PC-3 (cell line): ENCODE results near the gene ANKLE1. TPM values are rescaled to one million over a fixed set of nuclear protein-coding genes. Genes with fewer than 3 reads are reported as not detected.
A peak's percentile ranks its signal among the peaks of the same experiment; 100 is the strongest.

ENCODE experiments used
- ATAC-seq: fragments of 200-7000 bp; cut with Tn5 transposase; 2 replicates; pipeline ENCODE4 v1.9.1; 2020; ENCODE audit warnings: mild to moderate bottlenecking, moderate library complexity
- BruUV-seq: library from RNA; stranded (reverse); fragments of 400-500 nt; replicated peaks from 2 replicates; lab custom pipeline; 2021; lab: Mats Ljungman, UMichigan
- CTCF ChIA-PET: fragments of 300-600 bp; sonication (Branson Sonifier 250); formaldehyde crosslinking; loops from one replicate; lab custom pipeline; 2022; ENCODE audit warnings: antibody characterized with exemption; lab: Charles Lee
- POLR2A ChIA-PET: fragments of 300-600 bp; sonication (Branson Sonifier 250); formaldehyde crosslinking; loops from one replicate; lab custom pipeline; 2022; ENCODE audit warnings: antibody characterized with exemption; ENCODE audit not compliant: unreplicated experiment; lab: Charles Lee
- DNase-seq: peaks from one replicate; pipeline ENCODE4 v3.0.0-alpha.2; 2015
- H2AFZ ChIP-seq: fragments of 300-600 bp; sonication (generic); 2 replicates; pipeline ENCODE4 v1.6.0; 2016; ENCODE audit warnings: antibody characterized with exemption, low read length
- H3F3A ChIP-seq: fragments of 300-600 bp; sonication (generic); one replicate; pipeline ENCODE4 v1.6.0; 2017; ENCODE audit warnings: antibody characterized with exemption, low read length, control low read depth, mild to moderate bottlenecking; ENCODE audit not compliant: unreplicated experiment
- H3K27ac ChIP-seq: fragments of 300-600 bp; sonication (generic); 2 replicates; pipeline ENCODE4 v1.5.1; 2016; ENCODE audit warnings: mild to moderate bottlenecking, low read length
- H3K27me3 ChIP-seq: fragments of 300-600 bp; sonication (generic); 2 replicates; pipeline ENCODE4 v1.6.1; 2016; ENCODE audit warnings: low read length, mixed read lengths
- H3K36me3 ChIP-seq: fragments of 300-600 bp; sonication (generic); 2 replicates; pipeline ENCODE4 v1.6.1; 2016; ENCODE audit warnings: low read depth, mixed run types, low read length, mixed read lengths
- H3K4me1 ChIP-seq: fragments of 300-600 bp; sonication (generic); 2 replicates; pipeline ENCODE4 v1.5.1; 2016; ENCODE audit warnings: low read length; ENCODE audit not compliant: insufficient read depth
- H3K4me2 ChIP-seq: fragments of 300-600 bp; sonication (generic); 2 replicates; pipeline ENCODE4 v1.6.0; 2016; ENCODE audit warnings: low read length
- H3K4me3 ChIP-seq: fragments of 300-600 bp; sonication (generic); 2 replicates; pipeline ENCODE4 v1.5.1; 2016; ENCODE audit warnings: mild to moderate bottlenecking, low read length, mixed read lengths
- H3K79me2 ChIP-seq: fragments of 300-600 bp; sonication (generic); 2 replicates; pipeline ENCODE4 v1.6.1; 2017; ENCODE audit warnings: low read length, mixed read lengths
- H3K9ac ChIP-seq: fragments of 300-600 bp; sonication (generic); 2 replicates; pipeline ENCODE4 v1.6.0; 2016; ENCODE audit warnings: mild to moderate bottlenecking, low read length
- H3K9me2 ChIP-seq: fragments of 300-600 bp; sonication (generic); replicated peaks from 2 replicates; pipeline ENCODE4 v1.6.1; 2016; ENCODE audit warnings: mixed run types, low read length, mixed read lengths
- H3K9me3 ChIP-seq: fragments of 300-600 bp; sonication (generic); 2 replicates; pipeline ENCODE4 v1.6.1; 2016; ENCODE audit warnings: low read length, mixed read lengths
- H4K20me1 ChIP-seq: fragments of 300-600 bp; sonication (generic); 2 replicates; pipeline ENCODE4 v1.6.1; 2016; ENCODE audit warnings: low read length, mixed read lengths
- CTCF ChIP-seq: fragments of 300-600 bp; sonication (generic); conservative IDR thresholded peaks from 2 replicates; pipeline ENCODE4 v1.5.1; 2017; ENCODE audit warnings: antibody characterized with exemption, low read depth, mild to moderate bottlenecking, low read length
- EZH2 ChIP-seq: fragments of 300-600 bp; sonication (generic); IDR thresholded peaks from one replicate; pipeline ENCODE4 v1.6.1; 2017; ENCODE audit warnings: antibody characterized with exemption, mild to moderate bottlenecking, low read length; ENCODE audit not compliant: unreplicated experiment
- EZH2phosphoT487 ChIP-seq: fragments of 300-600 bp; sonication (generic); IDR thresholded peaks from 2 replicates; pipeline ENCODE4 v1.6.1; 2018; ENCODE audit warnings: mild to moderate bottlenecking, antibody characterized with exemption, low read length, borderline replicate concordance
- intact Hi-C: fragments of 100-400 bp; cut with micrococcal nuclease; formaldehyde crosslinking; loops from 2 replicates; pipeline ENCODE4 v1.9.0; 2023
- total RNA-seq: library from RNA; depleted of rRNA; stranded (reverse); fragments of >200 nt; gene quantifications from 2 replicates; pipeline ENCODE4 v1.2.3, GENCODE V29; 2014

ANKLE1 gene
- total RNA-seq, 1 experiment from 2014 or later = 2.2 TPM

GRCh38 chr19:17309198-17309964, 27.7 kb downstream of the ANKLE1 start, which contains the start of gene DDA1:
Gene DDA1 (plus strand): TSS chr19:17309563. CDS start chr19:17309655, 92 bp downstream.
- peak; percentile 75 for ATAC-seq
- Histone ChIP-seq H3K4me2 (peak within 1 kb of the TSS; percentile 87), H3K4me3 (peak within 1 kb of the TSS; percentile 94), H2AFZ (peak within 1 kb of the TSS; percentile 56), H3K9me2 (no peaks in the 10 kb centered on the region), H3K9me3 (no peaks in the 10 kb centered on the region), H4K20me1 (no peaks in the 10 kb centered on the region), H3F3A (no peaks in the 10 kb centered on the region), H3K27me3 (no peaks in the 10 kb centered on the region), H3K4me1 (peaks cover 35% of the 10 kb centered on the region), H3K27ac (peak within 1 kb of the TSS; percentile 60), H3K9ac (peak within 1 kb of the TSS; percentile 92), H3K36me3 (peaks cover 8% of the 10 kb centered on the region; the same call in 1 of the 2 replicates), H3K79me2 (peaks cover 69% of the 10 kb centered on the region)
- intact Hi-C loops = loop anchor here (1.0 to 2.0 kb wide), 2 partner anchors 25 to 43 kb away; partner anchors contain the start of genes ANO8 and BABAM1
- DNase-seq = peak; percentile 100
- TSS peak; percentile 57 for BruUV-seq
- CTCF ChIA-PET = interaction anchor here (1.0 kb wide), 2 partner anchors 8 to 27 kb away, joined by 3 to 4 read pairs; no protein-coding TSS in a partner anchor
- TF ChIP-seq CTCF = no peak
- no peak for TF ChIP-seq EZH2
- no peak for TF ChIP-seq EZH2phosphoT487
- POLR2A ChIA-PET = interaction anchor here (0.5 to 1.4 kb wide), 5 partner anchors 8 to 1013 kb away, joined by 3 to 13 read pairs (median 7); partner anchors contain the start of gene LSM4

GRCh38 chr19:17309965-17310461, 28.3 kb downstream of the ANKLE1 start:
- no peaks in the 10 kb centered on the region for H4K20me1 ChIP-seq
- peaks cover 69% of the 10 kb centered on the region for H3K79me2 ChIP-seq
- POLR2A ChIA-PET = interaction anchor here (1.4 kb wide), 1 partner anchor 23 kb away, joined by 11 read pairs; no protein-coding TSS in a partner anchor
- peak overlapping the region; percentile 92 for H3K9ac ChIP-seq
- H3K27me3 ChIP-seq = no peaks in the 10 kb centered on the region
- H3K27ac ChIP-seq = peak overlapping the region; percentile 60
- peak overlapping the region; percentile 94 for H3K4me3 ChIP-seq
- H3F3A ChIP-seq = no peaks in the 10 kb centered on the region
- peak overlapping the region; percentile 87 for H3K4me2 ChIP-seq
- TF ChIP-seq EZH2 = no peak
- BruUV-seq = no TSS peak
- peaks cover 12% of the 10 kb centered on the region; the same call in 1 of the 2 replicates for H3K36me3 ChIP-seq
- H3K9me3 ChIP-seq = no peaks in the 10 kb centered on the region
- CTCF ChIA-PET = no interaction called here
- intact Hi-C loops = loop anchor here (1.0 to 2.0 kb wide), 2 partner anchors 24 to 43 kb away; partner anchors contain the start of genes ANO8 and BABAM1
- ATAC-seq = no peak
- H2AFZ ChIP-seq = peak overlapping the region; percentile 56; the same call in 1 of the 2 replicates
- peaks cover 29% of the 10 kb centered on the region for H3K4me1 ChIP-seq
- H3K9me2 ChIP-seq = no peaks in the 10 kb centered on the region
- DNase-seq = no peak

- intact Hi-C loops = no loop called here
- peak; percentile 82 for DNase-seq
Measured at GRCh38 chr19:17311455-17312188, 29.9 kb downstream of the ANKLE1 start.

More at GRCh38 chr19:17311455-17312188, 29.9 kb downstream of the ANKLE1 start:
- ChIA-PET CTCF (no interaction called here), POLR2A (interaction anchor here (0.6 to 0.7 kb wide), 2 partner anchors 86 to 108 kb away, joined by 6 to 12 read pairs; partner anchors contain the start of gene OCEL1)
- Histone ChIP-seq H3K36me3 (peaks cover 15% of the 10 kb centered on the region; the same call in 1 of the 2 replicates), H3F3A (no peaks in the 10 kb centered on the region), H4K20me1 (no peaks in the 10 kb centered on the region), H3K9me3 (no peaks in the 10 kb centered on the region), H3K79me2 (peaks cover 61% of the 10 kb centered on the region), H3K27ac (peak overlapping the region; percentile 76), H3K4me2 (peak overlapping the region; percentile 87), H3K9ac (peak overlapping the region; percentile 53), H3K9me2 (no peaks in the 10 kb centered on the region), H3K27me3 (no peaks in the 10 kb centered on the region), H2AFZ (no peak overlapping the region), H3K4me1 (peaks cover 37% of the 10 kb centered on the region), H3K4me3 (peak overlapping the region; percentile 40; the same call in 1 of the 2 replicates)
- TF ChIP-seq EZH2 = no peak
- no peak for TF ChIP-seq EZH2phosphoT487
- TF ChIP-seq CTCF = no peak
- peak; percentile 61 for ATAC-seq
- no TSS peak for BruUV-seq
